ENCODE data around the gene SC5D. TPM values are rescaled to one million over a fixed set of nuclear protein-coding genes. Genes with fewer than 3 reads are reported as not detected.

Gene SC5D
- total RNA-seq, 1 donor from 2014 or later: 55.3 TPM

- TF ChIP-seq CTCF (IDR thresholded peaks at IDR 0.05; ENCODE audit: insufficient read depth, low read length, severe bottlenecking): no peak
- FAIRE-seq: no peak
Observed at GRCh38 chr11:121344824-121345223, 52.3 kb downstream of the SC5D start.

GRCh38 chr11:121347094-121347493, 54.5 kb downstream of the SC5D start:
- H3K4me3 ChIP-seq (ENCODE audit: low read depth, low read length): no peak overlapping the region
- TF ChIP-seq CTCF (IDR thresholded peaks at IDR 0.05; ENCODE audit: insufficient read depth, low read length, severe bottlenecking): no peak
- DNase-seq (ENCODE audit: low read depth): no peak
- H3K36me3 ChIP-seq (ENCODE audit: control insufficient read depth, insufficient read depth, low read length): no peaks in the 10 kb centered on the region
- H3K27me3 ChIP-seq (ENCODE audit: control insufficient read depth, insufficient read depth, low read length): peaks cover 8% of the 10 kb centered on the region
- no peak for FAIRE-seq

More at GRCh38 chr11:121344824-121345223, 52.3 kb downstream of the SC5D start:
- Histone ChIP-seq H3K27me3 (ENCODE audit: control insufficient read depth, insufficient read depth, low read length) (peaks cover 6% of the 10 kb centered on the region), H3K4me3 (ENCODE audit: low read depth, low read length) (no peak overlapping the region), H3K36me3 (ENCODE audit: control insufficient read depth, insufficient read depth, low read length) (no peaks in the 10 kb centered on the region)
- DNase-seq (ENCODE audit: low read depth): peak; percentile 26

GRCh38 chr11:121347813-121348212, 55.2 kb downstream of the SC5D start:
- DNase-seq (ENCODE audit: low read depth) (no peak), FAIRE-seq (no peak)
- H3K36me3 ChIP-seq (ENCODE audit: control insufficient read depth, insufficient read depth, low read length): no peaks in the 10 kb centered on the region
- no peak for TF ChIP-seq CTCF (IDR thresholded peaks at IDR 0.05; ENCODE audit: insufficient read depth, low read length, severe bottlenecking)
- peaks cover 10% of the 10 kb centered on the region for H3K27me3 ChIP-seq (ENCODE audit: control insufficient read depth, insufficient read depth, low read length)
- H3K4me3 ChIP-seq (ENCODE audit: low read depth, low read length): no peak overlapping the region

- TF ChIP-seq CTCF (IDR thresholded peaks at IDR 0.05; ENCODE audit: insufficient read depth, low read length, severe bottlenecking): no peak
- Histone ChIP-seq H3K27me3 (ENCODE audit: control insufficient read depth, insufficient read depth, low read length) (peaks cover 12% of the 10 kb centered on the region), H3K36me3 (ENCODE audit: control insufficient read depth, insufficient read depth, low read length) (no peaks in the 10 kb centered on the region), H3K4me3 (ENCODE audit: low read depth, low read length) (no peak overlapping the region)
- DNase-seq (ENCODE audit: low read depth) (no peak), FAIRE-seq (no peak)
Observed at GRCh38 chr11:121348220-121348875, 55.8 kb downstream of the SC5D start.

GRCh38 chr11:121349790-121350189, 57.2 kb downstream of the SC5D start:
- TF ChIP-seq CTCF (IDR thresholded peaks at IDR 0.05; ENCODE audit: insufficient read depth, low read length, severe bottlenecking): no peak
- DNase-seq (ENCODE audit: low read depth) (no peak), FAIRE-seq (no peak)
- peaks cover 13% of the 10 kb centered on the region for H3K27me3 ChIP-seq (ENCODE audit: control insufficient read depth, insufficient read depth, low read length)
- no peak overlapping the region for H3K4me3 ChIP-seq (ENCODE audit: low read depth, low read length)
- no peaks in the 10 kb centered on the region for H3K36me3 ChIP-seq (ENCODE audit: control insufficient read depth, insufficient read depth, low read length)
